ACHN (cell line): ENCODE measurements around the gene ATF7IP2.
"Not testable (repeated sequence)": the region's sequence is repeated elsewhere in the genome, so short reads cannot be mapped to it uniquely, and the experiment has no call there.

Experiments
- DNase-seq: peaks from one replicate; pipeline ENCODE4 v3.0.0-alpha.2; 2015
- in situ Hi-C: cut with HindIII; loops from 2 replicates; pipeline ENCODE4 v1.10.0; 2017; ENCODE audit warnings: low sequenced_read_pairs, low pct_ligation_motif_present, low pct_unique_long_range_greater_than_20kb

ATF7IP2 gene

DNA sequence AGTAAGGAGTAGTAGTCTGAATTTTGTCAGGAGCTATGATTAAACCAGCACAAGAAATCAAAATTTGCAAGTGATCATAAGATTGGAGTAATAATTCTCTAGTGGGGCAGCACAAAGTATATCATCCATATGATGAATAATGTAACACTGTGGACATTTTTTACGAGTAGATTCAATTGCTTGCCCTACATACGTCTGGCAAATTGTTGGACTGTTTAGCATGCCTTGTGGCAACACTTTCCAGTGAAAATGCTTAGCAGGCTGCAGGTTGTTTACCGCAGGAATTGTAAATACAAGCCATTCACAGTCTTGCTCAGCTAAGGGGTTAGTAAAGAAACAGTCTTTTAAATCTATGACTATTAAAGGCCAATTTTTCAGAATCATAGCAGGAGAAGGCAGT lies 35.7 kb downstream of the ATF7IP2 start:
- DNase-seq = no peak
- in situ Hi-C loops = no loop called here

DNA sequence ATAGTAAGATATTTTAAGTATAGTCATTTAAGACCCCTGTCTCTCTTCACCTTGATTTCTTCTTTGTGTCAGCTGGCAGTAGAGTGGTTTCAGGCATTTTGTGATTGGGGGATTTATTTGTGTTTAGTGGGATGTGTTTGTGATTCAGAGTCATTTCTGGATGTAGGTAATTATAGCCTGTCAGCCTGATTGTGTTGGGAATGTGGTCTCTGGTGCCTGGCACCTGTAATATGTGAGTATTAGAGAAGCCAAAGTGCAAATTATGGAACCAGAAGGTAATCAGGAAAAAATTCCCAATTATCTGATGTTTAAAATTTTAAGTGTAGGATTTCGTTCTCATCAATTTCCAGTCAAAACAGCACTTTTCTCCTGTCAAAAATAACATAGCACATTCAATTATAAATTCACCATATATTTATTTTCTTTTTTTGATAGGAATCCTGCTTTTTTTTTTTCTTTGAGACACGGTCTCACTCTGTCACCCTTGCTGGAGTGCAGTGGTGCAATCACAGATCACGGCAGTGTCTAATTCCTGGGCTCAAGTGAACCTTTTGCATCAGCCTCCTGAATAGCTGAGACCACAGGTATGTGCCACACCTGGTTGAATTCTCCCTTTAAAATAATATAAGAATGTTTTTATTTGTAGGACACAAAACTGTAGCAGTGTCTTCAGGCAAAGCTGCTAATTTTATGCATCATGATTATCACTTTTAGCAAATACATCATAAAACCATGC lies 42.7 kb downstream of the ATF7IP2 start:
- no peak for DNase-seq
- in situ Hi-C loops = no loop called here

DNA sequence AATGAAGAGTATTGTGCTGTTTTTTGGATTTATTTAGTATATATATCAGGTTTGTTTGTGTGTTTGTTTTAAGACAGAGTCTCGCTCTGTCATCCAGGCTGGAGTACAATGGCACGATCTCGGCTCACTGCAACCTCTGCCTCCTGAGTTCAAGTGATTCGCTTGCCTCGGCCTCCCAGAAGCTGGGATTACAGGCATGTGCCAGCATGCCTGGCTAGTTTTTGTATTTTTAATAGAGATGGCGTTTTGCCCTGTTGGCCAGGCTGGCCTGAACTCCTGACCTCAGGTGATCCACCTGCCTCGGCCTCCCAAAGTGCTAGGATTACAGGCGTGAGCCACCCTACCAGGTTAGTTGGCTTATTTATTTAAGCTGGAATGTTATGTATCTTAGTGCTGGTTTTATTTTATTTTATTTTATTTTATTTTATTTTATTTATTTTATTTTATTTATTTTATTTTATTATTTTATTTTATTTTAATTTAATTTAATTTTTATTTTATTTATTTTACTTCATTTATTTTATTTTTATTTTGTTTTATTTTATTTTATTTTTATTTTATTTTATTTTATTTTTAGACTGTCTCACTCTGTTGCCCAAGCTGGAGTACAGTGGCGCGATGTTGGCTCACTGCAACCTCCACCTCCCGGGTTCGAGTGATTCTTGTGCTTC lies 43.6 kb downstream of the ATF7IP2 start:
- DNase-seq, in situ Hi-C loops: not testable (repeated sequence)

DNA sequence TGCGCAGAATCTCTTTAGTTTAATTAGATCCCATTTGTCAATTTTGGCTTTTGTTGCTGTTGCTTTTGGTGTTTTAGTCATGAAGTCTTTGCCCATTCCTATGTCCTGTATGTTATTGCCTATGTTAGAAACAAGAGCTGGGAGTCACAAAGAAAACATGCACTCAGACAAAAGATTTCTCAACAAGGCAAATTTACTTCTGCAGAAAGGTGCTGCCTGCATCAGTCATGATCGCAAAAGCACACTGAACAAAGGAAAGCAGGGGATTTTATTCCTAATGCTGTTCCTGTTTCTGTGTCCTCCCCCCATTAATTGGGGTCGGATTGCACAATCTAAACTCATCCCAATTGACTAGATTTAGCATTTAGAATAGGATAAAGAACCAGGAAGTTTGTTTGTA lies 55.9 kb downstream of the ATF7IP2 start:
- no peak for DNase-seq
- in situ Hi-C loops = no loop called here

DNA sequence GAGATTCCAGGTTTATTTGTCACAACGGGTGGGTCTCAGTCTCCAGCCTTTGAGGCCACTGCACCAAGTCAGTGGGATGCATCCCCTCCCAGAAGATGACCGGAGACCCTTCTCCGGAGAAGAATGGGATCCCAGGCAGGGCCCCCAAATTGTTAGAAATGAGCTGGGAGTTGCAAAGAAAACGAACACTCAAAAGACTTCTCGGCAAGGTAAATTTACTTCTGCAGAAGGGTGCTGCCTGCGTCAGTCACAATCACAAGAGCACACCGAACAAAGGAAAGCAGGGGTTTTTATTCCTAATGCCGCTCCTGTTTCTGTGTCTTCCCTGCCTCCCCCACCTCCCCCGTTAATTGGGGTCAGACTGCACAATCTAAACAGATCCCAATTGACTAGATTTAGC lies 61.4 kb downstream of the ATF7IP2 start:
- no peak for DNase-seq
- in situ Hi-C loops = no loop called here

DNA sequence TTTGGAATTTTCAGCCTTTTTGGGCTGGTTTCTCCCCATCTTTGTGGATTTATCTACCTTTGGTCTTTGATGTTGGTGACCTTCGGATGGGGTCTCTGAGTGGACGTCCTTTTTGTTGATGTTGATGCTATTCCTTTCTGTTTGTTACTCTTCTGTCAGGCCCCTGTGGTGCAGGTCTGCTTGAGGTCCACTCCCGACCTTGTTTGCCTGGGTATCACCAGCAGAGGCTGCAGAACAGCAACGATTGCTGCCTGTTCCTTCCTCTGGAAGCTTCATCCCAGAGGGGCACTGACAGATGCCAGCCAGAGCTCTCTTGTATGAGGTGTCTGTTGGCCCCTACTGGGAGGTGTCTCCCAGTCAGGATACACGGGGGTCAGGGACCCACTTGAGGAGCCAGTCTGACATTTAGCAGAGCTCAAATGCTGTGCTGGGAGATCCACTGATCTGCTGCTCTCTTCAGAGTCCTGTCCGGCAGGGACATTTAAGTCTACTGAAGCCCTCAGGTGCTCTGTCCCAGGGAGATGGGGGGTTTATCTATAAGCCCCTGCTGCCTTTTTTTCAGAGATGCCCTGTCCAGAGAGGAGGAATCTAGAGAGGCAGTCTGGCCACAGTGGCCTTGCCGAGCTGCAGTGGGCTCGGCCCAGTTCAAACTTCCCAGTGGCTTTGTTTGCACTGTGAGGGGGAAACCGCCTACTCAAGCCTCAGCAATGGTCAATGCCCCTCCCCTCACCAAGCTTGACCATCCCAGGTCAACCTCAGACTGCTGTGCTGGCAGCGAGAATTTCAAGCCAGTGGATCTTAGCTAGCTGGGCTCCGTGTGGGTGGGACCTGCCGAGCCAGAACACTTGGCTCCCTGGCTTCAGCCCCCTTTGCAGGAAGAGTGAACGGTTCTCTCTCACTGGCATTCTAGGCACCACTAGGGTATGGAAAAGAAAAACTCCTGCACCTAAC lies 66.6 kb downstream of the ATF7IP2 start:
- in situ Hi-C loops, DNase-seq: not testable (repeated sequence)

DNA sequence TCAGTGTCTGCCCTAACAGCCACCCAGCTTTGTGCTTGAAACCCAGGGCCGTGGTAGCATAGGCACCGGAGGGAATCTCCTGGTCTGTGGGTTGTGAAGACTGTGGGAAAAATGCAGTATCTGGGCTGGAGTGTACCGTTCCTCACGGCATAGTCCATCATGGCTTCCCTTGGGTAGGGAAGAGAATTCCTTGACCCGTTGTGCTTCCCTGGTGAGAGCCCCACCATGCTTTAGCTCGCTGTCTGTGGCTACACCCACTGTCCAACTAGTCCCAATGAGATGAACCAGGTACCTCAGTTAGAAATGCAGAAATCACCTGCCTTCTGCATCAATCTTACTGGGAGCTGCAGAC lies 67.3 kb downstream of the ATF7IP2 start:
- no peak for DNase-seq
- in situ Hi-C loops = no loop called here

DNA sequence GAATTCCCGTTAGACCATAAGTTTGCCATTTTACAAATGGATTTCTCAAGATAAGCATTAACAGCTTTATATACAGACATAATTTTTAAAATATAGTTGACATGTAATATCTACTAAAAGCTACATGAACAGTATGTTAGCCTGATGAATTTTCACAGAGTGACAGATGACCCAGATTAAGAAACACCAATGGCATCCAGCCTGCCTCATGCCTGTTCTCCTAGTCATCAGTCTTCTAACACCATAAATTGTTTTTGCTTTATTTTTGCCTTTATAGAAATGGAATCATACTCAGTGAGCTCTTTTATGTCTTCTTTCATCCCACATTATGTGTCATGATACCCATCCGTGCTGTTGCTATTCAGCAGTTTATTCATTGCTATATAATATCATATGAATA lies 80.0 kb downstream of the ATF7IP2 start:
- in situ Hi-C loops = no loop called here
- DNase-seq = no peak

DNA sequence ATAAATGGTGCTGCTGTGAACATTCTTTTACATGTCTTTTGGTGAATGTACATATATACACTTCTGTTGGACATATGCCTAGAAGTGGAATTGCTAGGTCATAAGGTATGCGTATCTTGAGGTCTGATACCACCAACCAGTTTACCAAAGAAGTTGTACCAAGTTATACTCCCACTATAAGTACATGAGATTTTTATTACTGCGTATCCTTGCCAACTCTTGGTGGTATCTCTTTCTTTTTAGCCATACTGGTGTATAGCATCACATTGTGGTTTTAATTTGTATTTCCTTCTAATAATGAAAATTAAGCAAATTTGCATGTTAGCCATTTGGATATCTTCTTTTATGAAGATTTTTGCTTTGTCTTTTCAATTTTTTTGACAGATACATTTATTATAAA lies 80.5 kb downstream of the ATF7IP2 start:
- in situ Hi-C loops = no loop called here
- DNase-seq = no peak

DNA sequence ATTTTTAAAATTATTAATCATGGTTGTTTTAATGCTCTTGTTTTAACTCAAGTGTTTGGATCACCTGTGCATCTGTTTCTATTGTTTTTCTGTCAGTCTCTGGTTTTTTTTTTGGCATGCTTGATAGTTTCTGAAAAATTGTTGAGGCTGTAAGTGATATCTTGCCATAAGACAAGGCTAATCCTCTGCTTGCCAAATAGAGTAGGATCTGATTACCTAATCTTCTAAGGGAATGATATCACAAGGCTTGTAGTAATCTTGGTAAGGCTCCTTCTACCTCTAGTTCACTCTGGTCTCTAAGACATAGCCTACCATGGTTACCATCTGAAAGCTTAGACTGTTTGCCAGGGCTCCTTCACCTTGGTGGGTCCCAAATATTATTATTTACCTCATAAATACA lies 81.0 kb downstream of the ATF7IP2 start:
- DNase-seq = no peak
- in situ Hi-C loops = no loop called here

DNA sequence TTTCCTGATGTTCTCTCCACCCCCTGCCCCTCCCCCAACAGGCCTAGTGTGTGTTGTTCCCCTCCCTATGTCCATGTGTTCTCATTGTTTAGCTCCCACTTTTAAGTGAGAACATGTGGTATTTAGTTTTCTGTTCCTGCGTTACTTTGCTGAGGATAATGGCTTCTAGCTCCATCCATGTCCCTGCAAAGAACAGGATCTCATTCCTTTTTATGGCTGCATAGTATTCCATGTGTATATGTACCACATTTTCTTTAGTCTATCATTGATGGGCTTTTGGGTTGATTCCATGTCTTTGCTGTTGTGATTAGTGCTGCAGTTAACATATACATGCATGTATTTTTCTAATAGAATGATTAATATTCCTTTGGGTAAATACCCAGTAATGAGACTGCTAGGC lies 90.8 kb downstream of the ATF7IP2 start:
- in situ Hi-C loops, DNase-seq: not testable (repeated sequence)

DNA sequence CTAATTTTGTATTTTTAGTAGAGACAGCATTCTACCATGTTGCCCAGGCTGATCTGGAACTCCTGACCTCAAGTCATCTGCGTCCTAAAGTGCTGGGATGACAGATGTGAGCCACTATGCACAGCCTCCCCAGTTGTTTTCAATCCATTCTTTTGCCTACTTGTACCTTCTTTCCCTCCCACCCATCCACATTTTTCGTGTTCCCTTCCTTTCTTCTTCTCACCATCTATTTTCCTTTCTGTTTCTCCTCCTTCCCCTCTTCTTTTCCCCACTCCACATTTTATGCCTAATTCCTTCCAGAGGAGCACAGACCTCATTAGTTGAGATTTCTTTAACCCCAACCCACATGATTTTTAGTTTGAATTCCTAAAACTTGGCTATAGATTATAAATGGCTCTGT lies 94.3 kb downstream of the ATF7IP2 start:
- in situ Hi-C loops = no loop called here
- no peak for DNase-seq

DNA sequence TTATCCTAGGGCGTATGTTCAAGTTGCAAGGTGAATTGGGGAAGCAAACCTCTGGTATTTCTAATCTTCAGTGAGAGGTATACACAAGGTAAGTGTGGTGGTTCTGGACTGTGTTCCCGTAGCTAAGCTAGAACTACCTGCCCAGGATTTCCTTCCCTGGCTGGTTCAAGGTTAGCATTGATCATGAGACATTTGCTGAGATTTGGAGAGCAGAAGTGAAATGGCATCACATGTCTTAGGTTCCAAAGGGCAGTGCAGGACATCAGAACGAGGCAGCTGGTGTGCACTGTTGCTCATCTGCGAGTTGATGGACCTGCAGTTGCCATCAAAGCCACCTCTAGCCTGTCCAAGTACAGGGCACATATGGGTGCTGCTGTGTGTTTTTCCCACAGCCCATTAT lies 99.3 kb downstream of the ATF7IP2 start:
- in situ Hi-C loops = no loop called here
- no peak for DNase-seq

DNA sequence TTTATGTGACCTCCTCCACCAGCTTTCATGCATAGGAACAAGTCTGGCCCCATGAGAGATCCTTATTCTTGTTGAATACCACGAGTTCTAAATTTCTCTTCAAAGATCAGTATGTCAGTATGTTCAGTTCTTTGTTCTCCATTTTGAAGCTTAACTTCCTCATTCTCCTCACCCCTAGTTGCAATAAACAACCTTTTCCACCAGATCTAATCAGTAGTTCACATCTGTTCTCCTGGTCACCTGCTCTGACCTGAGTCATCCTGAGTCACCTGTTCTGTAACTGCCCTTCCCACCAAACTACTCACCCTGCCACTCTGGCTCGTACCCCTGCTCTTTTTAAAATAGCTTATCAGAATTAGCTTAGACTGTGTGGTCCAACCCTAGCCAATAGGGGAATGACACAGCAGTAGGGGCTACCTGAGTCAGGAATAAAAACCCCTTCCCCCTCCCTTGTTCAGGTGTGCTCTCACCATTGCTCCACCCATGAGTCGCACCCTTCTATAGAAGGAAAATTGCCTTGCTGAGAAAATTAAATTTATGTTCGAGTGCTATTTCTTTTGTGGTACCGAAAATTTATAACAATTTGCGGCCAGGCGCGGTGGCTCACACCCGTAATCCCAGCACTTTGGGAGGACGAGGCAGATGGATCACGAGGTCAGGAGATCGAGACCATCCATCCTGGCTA lies 100.0 kb downstream of the ATF7IP2 start:
- in situ Hi-C loops = no loop called here
- DNase-seq = no peak

DNA sequence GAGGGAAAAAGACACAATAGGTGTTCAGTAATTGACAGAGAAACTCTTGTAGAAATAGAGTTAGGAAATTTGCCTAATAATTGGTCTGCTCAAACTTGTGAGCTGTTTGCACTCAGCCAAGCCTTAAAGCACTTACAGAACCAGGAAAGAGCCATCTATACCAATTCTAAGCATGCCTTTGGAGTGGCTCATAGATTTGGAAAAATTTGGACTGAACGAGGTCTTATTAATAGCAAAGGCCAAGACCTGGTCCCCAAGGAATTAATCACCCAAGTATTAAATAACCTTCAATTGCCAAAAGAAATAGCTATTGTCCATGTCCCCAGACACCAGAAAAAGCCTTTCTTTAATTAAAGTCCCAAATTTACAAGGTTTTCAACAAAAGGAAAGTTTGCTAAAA lies 104.3 kb downstream of the ATF7IP2 start:
- in situ Hi-C loops = no loop called here
- no peak for DNase-seq

DNA sequence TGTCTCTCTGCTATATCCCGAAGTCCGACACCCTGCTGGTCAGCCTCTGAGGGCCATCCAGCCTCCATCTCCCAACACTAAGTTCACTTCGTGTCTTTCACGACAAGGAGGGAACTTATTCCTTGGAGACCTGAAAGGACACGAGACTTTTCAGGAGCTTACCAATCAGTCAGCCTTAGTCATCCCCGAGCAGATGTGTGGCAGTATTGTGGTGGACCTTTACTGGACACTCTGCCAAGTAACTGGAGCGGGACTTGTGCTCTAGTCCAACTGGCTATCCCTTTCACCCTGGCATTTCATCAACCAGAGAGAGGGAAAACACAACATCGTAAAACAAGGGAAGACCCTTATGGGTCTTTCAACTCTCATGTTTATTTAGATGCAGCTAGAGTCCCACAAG lies 107.4 kb downstream of the ATF7IP2 start:
- DNase-seq = no peak
- in situ Hi-C loops = no loop called here

DNA sequence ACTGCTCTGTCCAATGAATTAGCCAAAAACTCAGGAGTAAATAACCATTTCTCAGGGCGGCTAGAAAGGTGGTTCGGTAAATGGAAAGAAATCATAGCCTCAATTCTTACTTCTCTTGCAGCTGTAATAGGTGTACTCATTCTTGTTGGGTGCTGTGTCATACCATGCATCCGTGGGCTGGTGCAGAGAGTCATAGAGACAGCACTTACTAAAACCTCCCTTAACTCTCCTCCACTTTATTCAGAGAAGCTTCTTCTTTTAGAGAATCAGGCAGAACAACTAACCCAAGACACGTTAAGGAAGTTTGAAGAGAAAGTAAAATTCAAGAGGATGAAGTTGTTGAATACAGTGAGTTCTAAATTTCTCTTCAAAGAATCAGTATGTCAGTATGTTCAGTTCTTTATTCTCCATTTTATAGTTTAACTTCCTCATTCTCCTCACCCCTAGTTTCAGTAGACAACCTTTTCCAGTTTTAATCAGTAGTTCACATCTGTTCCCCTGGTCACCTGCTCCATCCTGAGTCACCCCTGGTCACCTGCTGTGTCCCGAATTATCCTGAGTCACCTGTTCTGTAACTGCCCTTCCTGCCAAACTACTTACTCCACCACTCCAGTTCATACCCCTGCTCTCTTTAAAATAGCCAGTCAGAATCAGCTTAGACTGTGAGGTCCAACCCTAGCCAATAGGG lies 108.6 kb downstream of the ATF7IP2 start:
- DNase-seq = no peak

DNA sequence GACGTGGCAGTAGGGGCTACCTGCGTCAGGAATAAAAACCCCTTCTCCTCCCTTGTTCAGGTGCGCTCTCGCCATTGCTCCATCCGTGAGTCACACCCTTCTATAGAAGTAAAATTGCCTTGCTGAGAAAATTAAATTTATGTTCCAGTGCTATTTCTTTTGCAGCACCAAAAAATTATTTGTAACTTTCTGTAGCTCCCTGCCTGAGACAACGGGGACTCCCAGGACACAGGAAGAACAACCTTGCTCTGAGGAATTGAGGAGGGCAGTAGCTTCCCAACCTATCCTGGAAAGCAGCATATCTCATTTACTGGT lies 109.1 kb downstream of the ATF7IP2 start:
- in situ Hi-C loops = no loop called here
- DNase-seq = no peak

More for the DNA sequence above, 108.6 kb downstream of the ATF7IP2 start:
- in situ Hi-C loops = no loop called here
